NT2/D1 (cell line): ENCODE data around the gene RABGAP1.

Experiments
- YY1 ChIP-seq: IDR thresholded peaks from 2 replicates; pipeline ENCODE4 v1.6.1; 2011; ENCODE audit not compliant: insufficient read length, insufficient read depth
- ZNF274 ChIP-seq: IDR thresholded peaks from 2 replicates; pipeline ENCODE4 v1.6.1; 2011; ENCODE audit warnings: mild to moderate bottlenecking, low read depth, low read length

- TF ChIP-seq ZNF274: no peak
- TF ChIP-seq YY1: no peak
These were observed 55.8 kb downstream of the RABGAP1 start for GRCh38 chr9:122996586-122996985.
